ENCODE data around the gene RPA3.

RPA3 gene

DNA sequence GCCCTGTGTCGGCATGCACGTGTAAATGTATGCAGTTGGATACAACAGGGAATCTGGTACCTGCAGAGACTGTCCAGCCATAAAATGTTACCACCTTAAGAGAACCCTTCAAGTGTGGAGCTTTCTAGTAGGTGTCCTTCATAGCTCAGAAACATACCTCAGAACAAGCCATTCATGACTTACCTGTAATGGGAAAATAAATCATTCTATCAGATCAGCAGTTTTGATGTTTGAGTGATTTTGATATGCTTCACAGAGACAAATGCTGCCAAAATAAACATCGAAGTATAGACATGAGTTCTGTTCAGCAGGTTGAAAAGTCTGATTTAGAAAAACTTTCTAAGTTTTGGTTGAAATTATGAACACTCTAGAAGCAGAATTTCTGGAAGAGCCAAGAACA, 111.4 kb downstream of the RPA3 start:
- DNase-seq (ENCODE audit: low spot score) = no peak

DNA sequence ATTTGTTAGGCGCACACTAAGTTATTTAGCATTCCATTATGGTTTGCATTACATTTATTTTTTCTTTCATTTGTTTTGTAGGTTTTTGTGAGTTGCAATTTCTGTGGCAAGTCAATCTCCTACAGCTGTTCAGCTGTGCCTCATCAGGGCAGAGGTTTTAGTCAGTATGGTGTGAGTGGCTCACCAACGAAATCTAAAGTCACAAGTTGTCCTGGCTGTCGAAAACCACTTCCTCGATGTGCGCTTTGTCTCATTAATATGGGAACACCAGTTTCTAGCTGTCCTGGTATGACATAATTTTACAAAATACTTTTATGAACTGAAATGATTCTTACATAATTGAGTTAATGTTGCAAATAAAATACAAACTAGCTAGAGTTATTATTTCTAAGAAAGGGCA, 122.2 kb downstream of the RPA3 start:
- DNase-seq (ENCODE audit: low spot score) = no peak

DNA sequence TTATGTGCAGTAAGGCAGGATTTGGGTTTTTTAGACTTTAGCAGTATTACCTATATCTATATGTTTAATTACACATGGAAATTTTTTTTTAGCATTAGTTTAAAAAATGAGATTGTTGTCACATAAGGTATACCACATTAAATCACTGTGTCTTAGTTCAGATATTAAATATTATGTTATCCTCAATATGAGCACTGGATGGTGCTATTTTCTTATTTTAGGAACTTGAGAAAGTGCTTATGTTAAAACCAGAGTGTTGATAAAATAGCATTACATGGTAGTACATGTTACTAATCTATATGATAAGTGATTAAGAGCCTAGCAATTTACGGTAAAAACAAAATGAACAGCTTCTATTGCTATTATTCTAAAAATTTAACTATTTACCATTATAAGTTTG, 123.0 kb downstream of the RPA3 start:
- DNase-seq (ENCODE audit: low spot score) = no peak
